ENCODE data around the gene CDY2B.
"Not testable (repeated sequence)": the region's sequence is repeated elsewhere in the genome, so short reads cannot be mapped to it uniquely, and the experiment has no call there.

Gene CDY2B

GRCh38 chrY:17880120-17880519 is at the start of gene CDY2B:
CDY2B (minus strand) TSS chrY:17880220; CDS start chrY:17879892, 328 bp downstream.
- DNase-seq (ENCODE audit: low read depth), result not testable (repeated sequence)

DNA sequence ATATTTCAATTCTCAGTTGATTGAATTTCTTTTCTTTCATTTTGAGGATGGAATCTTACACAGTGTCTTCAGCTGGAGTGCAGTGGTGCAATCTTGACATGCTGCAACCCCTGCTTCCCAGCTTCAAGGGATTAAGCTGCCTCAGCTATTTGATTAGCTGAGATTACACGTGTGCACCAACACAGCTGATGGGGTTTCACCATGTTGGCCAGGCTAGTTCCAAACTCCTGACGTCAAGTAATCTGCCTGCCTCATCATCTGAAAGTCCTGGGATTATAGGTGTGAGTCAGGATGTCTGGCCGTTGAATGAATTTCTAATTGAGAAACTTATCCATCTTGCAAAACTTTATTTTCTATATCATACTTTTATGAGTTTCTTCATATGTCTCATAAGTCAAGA is 28.0 kb upstream of the CDY2B start:
- not testable (repeated sequence) for DNase-seq (ENCODE audit: low read depth)

DNA sequence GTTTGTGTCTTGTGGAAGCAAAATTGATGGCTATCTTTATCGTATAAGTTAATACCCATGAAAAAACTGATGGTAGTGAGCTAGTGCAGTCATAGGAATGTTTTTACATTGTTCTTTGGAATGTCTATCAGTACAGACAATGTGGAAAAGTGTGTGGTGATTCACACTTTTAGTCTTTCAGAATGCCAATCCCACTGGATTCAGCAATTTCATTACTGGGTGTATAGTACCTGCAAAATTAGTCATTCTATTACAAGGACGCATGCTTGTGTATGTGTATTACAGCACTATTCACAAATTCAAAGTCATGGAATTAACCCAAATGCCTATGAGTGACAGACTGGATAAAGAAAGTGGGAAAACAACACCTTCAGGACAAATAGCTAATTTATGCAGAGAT is 27.3 kb upstream of the CDY2B start:
- DNase-seq (ENCODE audit: low read depth), result not testable (repeated sequence)

GRCh38 chrY:17881697-17882096 is 1.7 kb upstream of the CDY2B start:
- not testable (repeated sequence) for DNase-seq (ENCODE audit: low read depth)

GRCh38 chrY:17876767-17877166 is 3.3 kb downstream of the CDY2B start:
- not testable (repeated sequence) for DNase-seq (ENCODE audit: low read depth)

GRCh38 chrY:17875401-17875800 is 4.6 kb downstream of the CDY2B start:
- not testable (repeated sequence) for DNase-seq (ENCODE audit: low read depth)

DNA sequence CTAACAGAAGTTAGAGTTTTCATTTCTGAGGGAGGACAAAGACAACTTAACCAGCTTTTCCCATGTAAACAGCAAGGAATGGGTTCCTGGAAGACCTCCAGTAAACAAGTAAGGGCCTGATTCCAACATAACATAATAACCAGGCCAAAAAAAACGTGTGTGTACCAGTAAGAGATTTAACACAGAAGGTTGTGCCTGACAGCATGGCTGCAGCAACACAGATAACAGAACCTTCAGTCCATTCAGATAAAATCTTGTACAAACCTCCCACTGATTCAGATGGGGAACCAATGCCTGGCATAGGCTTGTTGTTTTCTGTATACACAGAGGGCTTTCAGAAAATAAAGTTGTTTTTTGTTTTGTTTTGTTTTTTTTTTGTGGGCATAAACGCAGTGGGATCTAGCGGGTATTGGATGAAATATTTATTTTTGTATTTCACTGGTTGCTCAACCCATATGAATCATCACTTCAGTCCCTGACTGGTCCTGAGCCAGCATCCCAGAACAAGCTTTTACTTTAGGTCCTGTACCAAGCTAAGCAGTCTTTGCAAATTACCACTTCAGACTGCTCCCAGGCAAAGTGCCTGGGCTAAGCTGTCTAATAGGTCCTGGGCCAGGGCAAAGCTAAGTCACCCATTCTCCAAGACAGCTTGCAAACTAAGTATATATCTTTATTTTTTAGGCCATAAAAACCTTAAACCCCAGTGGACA is 8.7 kb downstream of the CDY2B start:
- DNase-seq (ENCODE audit: low read depth), result not testable (repeated sequence)

DNA sequence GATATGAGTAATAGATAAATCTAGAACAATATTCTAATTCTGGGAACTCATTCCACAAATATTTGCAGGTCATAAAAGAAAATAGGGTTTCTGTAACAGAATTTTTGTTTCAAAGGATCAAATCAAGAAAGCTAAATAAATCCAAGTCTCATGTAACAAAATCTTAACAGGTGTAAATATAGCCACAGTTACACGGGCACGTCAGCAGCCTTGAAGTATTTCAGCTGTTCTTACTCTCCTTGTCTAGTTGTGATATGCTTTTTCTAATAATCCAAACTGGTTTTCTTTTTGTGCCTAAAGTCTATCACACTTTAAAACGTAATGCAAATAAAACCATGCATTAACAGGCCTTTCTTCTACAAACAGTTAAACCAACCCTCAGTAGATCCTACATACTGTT is 9.3 kb downstream of the CDY2B start:
- not testable (repeated sequence) for DNase-seq (ENCODE audit: low read depth)

DNA sequence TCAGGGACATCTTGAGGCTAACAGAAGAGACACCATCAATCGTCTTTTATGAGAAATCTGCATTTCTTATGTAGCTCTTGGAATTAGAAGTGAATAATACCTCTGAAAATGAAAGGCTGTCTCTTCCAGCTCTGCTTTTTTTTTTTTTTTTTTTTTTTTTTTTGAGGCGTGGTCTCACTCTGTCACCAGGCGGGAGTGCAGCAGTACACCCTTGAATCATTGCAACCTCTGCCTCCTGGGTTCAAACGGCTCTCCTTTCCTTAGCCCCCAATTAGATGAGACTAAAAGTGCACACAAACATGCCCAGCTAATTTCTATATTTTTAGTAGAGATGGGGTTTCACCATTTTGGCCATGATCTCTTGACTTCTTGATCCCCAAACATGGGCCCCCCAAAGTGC is 12.2 kb downstream of the CDY2B start:
- not testable (repeated sequence) for DNase-seq (ENCODE audit: low read depth)

GRCh38 chrY:17860634-17861033 is 19.4 kb downstream of the CDY2B start:
- DNase-seq (ENCODE audit: low read depth), result not testable (repeated sequence)

GRCh38 chrY:17856963-17857848 is 22.8 kb downstream of the CDY2B start:
- not testable (repeated sequence) for DNase-seq (ENCODE audit: low read depth)

DNA sequence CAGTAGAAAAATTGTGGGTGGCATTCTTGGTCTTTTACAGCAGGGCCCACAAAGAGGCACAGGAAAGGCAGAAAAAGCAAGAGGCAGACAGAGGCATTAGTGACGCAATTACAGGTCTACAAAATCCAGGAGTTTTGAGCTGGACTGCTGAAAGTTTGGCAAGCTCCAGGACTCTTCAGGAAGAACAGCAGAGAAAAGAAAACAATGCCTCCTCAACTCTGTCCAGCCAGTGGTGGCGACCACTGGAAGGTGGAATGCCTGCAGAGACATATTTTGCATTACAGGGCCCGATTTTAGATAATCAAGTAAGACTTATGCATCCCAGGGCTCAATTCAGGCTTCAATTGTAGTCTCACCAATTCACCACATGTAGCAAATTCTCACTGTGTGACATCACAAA is 23.5 kb downstream of the CDY2B start:
- not testable (repeated sequence) for DNase-seq (ENCODE audit: low read depth)

- DNase-seq (ENCODE audit: low read depth), result not testable (repeated sequence)
Observed at GRCh38 chrY:17849131-17849530, 30.9 kb downstream of the CDY2B start.

DNA sequence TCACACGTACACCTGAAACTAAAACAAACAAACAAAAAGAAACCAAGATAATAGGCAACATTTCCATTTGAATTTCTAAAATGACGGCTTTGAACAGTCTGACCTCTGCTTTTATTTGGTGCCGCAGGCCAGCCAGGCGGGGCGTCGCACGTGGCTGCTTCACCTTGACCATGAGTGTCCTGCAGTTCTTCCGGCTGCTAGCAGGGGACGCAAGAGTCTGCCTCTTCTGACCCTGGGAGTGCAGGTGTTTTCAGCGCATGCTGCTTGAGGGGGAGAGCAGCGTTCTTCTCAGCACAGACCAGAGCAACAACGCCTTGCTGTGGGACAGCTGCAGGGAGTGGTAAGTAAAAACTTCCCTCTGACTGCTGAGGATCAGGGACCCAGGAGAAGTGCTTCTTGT is 47.9 kb downstream of the CDY2B start:
- not testable (repeated sequence) for DNase-seq (ENCODE audit: low read depth)
